ENCODE data around the gene MAP3K4.

DNA sequence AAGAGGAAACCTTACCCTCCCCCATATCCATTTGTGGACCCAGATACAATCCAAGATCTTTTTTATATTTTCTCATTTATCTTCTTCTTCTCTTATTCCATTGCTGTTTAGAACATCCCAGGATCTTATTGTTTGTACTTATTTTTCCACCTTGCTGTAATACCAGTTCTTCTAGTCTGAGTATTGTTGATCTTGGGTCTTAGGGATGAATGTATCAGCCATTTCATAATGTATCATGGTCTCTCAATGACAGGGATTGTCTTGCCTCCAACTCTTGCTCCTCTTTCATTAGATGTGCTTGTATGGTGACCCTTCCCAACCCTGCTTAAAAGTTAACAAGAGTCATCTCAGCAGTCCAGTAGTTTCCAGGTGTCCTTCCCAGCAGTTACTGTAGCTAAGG is 63.3 kb downstream of the MAP3K4 start:
- TF ChIP-seq CTCF (IDR thresholded peaks at IDR 0.05) (no peak), POLR2A (IDR thresholded peaks at IDR 0.05) (no peak)

All from Peyer's patch (tissue), 4 donors.